Esophagus squamous epithelium (tissue), 4 donors: ENCODE measurements around the gene BTAF1.

ENCODE experiments used
- POLR2A ChIP-seq, 4 donors: fragments of 450-650 bp; IDR thresholded peaks; one replicate each; pipeline ENCODE4 v1.6.1; 2017; ENCODE audit warnings: antibody characterized with exemption in 4 of 4, mild to moderate bottlenecking in 4 of 4, moderate library complexity in 3 of 4
- TF ChIP-seq, protein P1 (sequence below), 6 experiments: fragments of 450-650 bp in 4 of 6; fragments of 200-600 bp in 2 of 6; sonication (generic) in 2 of 6; IDR thresholded peaks; one replicate each; pipeline ENCODE4 v1.5.1; 2016 to 2019; ENCODE audit warnings: antibody characterized with exemption in 6 of 6, mild to moderate bottlenecking in 4 of 6, moderate library complexity in 4 of 6

DNA sequence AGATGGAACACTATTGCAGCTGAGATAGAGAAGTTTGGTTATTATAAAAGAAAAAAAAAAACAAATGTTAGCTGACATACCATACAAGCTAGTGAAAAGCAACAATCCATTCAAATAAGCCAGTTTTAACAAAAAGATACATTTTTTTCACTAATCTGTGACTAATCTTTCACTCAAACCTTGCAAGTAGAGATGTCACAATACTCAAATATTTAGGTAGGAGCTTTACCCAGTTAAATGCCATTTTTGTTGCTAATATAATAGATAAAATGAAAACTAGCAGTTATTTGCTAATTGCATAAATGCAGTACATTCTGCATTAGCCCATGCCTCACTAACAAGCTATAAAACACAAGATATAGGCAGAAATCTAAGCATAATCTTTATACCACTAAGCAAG lies 123.6 kb downstream of the BTAF1 start:
- TF ChIP-seq, protein P1, sequence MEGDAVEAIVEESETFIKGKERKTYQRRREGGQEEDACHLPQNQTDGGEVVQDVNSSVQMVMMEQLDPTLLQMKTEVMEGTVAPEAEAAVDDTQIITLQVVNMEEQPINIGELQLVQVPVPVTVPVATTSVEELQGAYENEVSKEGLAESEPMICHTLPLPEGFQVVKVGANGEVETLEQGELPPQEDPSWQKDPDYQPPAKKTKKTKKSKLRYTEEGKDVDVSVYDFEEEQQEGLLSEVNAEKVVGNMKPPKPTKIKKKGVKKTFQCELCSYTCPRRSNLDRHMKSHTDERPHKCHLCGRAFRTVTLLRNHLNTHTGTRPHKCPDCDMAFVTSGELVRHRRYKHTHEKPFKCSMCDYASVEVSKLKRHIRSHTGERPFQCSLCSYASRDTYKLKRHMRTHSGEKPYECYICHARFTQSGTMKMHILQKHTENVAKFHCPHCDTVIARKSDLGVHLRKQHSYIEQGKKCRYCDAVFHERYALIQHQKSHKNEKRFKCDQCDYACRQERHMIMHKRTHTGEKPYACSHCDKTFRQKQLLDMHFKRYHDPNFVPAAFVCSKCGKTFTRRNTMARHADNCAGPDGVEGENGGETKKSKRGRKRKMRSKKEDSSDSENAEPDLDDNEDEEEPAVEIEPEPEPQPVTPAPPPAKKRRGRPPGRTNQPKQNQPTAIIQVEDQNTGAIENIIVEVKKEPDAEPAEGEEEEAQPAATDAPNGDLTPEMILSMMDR (IDR thresholded peaks at IDR 0.05) = no peak
- TF ChIP-seq POLR2A (IDR thresholded peaks at IDR 0.05) = no peak
